ENCODE data around the gene PZP.

PZP gene

DNA sequence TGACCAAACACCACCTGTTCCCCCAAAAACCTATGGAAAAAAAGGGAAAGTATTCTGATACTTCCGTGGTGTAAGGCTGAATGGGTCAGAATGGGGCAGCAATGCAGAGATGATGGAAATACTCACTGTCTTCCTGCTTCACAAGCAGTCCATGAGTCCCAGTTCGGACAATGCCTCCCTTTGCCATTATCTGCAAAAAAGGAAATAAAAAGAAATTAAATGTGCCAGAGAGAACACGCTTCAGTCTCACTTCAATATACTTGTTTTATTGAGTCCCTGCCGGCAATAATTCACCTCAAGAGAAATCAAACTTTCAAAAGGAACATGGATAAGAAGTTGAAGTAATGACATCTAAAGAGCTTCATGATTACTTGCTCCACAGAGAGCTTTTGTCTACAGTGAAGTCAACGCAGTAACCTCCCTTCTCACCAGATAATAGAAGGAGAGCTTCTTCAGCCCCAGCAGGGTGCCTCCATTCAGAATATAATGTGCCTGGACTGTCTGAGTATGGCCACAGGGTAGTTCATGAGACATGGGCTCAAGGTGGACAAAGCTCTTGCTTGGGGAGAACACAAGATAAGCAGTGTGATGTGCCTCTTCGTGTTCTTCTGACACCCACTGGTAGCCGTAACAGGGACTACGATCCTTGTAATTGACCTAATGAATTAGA lies 107.0 kb downstream of the PZP start:
- no peak for DNase-seq

- DNase-seq: no peak
Observed at GRCh38 chr12:9099552-9100190, 108.5 kb downstream of the PZP start.
